Skeletal muscle satellite cell (primary cell): ENCODE data around the gene BST2.
A peak's percentile ranks its signal among the peaks of the same experiment; 100 is the strongest.
"Not testable (repeated sequence)": the region's sequence is repeated elsewhere in the genome, so short reads cannot be mapped to it uniquely, and the experiment has no call there.

Experiments used
- H3K27me3 ChIP-seq: 2 replicates; pipeline ENCODE4 v1.7.0; 2013; ENCODE audit warnings: low read length; ENCODE audit not compliant: control insufficient read depth, insufficient read depth
- H3K36me3 ChIP-seq: 2 replicates; pipeline ENCODE4 v1.7.0; 2013; ENCODE audit warnings: mild to moderate bottlenecking, control low read depth, low read length; ENCODE audit not compliant: insufficient read depth
- H3K4me1 ChIP-seq: 2 replicates; pipeline ENCODE4 v1.7.0; 2013; ENCODE audit warnings: low read length; ENCODE audit not compliant: control insufficient read depth, insufficient read depth
- H3K4me2 ChIP-seq: 2 replicates; pipeline ENCODE4 v1.7.0; 2013; ENCODE audit warnings: mild to moderate bottlenecking, low read length
- H3K4me3 ChIP-seq: 2 replicates; pipeline ENCODE4 v1.7.0; 2013; ENCODE audit warnings: low read length
- H3K9ac ChIP-seq: 2 replicates; pipeline ENCODE4 v1.7.0; 2013; ENCODE audit warnings: mild to moderate bottlenecking, low read depth, low read length, moderate library complexity
- H3K9me3 ChIP-seq: replicated peaks from 2 replicates; pipeline ENCODE4 v1.7.0; 2013; ENCODE audit warnings: mild to moderate bottlenecking, control low read depth, low read length

Gene BST2

DNA sequence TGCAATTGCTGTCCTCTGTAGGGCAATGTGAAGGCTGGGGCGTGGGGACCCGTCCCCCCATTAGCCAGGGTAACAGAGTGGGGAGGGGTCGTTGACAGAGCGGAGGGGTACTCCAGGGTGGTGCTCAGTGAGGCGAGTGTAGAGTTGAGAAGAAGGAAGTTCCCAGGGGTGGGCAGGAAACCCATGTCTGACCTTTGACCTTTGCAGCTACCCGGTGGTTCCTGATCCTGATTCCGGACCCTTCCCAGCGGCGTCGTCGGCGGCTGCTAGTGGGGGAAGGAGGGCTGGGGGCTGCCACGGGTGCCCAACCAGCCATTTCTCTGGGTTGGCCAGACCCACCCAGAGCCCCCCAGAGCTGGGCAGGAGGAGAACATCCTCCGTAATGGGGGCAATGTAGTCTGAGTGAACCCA is 26.2 kb downstream of the BST2 start:
- Histone ChIP-seq H3K36me3 (no peaks in the 10 kb centered on the region), H3K4me3 (no peak overlapping the region), H3K4me2 (no peak overlapping the region), H3K9ac (no peak overlapping the region), H3K9me3 (no peaks in the 10 kb centered on the region), H3K4me1 (peaks cover 8% of the 10 kb centered on the region), H3K27me3 (peaks cover 8% of the 10 kb centered on the region)

DNA sequence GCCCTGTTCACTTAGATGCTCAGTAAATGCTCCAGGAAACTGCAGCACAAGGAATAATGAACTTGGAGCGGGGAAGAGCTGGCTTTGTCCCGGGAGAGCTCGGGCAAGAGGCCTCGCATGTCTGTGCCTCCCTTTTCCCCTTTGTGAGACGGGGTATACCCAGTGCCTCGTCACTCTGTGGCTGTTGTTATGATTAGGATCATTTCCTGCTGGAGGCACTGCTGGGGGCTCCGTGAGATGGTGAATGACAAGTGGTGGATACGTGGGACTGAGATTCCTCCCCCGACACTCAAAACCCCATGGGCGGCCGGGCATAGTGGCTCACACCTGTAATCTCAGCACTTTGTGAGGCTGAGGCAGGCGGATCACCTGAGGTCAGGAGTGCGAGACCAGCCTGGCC is 27.2 kb downstream of the BST2 start:
- Histone ChIP-seq H3K4me2 (no peak overlapping the region), H3K9ac (no peak overlapping the region), H3K27me3 (peaks cover 14% of the 10 kb centered on the region), H3K4me1 (peaks cover 8% of the 10 kb centered on the region), H3K4me3 (no peak overlapping the region), H3K9me3 (no peaks in the 10 kb centered on the region), H3K36me3 (no peaks in the 10 kb centered on the region)

DNA sequence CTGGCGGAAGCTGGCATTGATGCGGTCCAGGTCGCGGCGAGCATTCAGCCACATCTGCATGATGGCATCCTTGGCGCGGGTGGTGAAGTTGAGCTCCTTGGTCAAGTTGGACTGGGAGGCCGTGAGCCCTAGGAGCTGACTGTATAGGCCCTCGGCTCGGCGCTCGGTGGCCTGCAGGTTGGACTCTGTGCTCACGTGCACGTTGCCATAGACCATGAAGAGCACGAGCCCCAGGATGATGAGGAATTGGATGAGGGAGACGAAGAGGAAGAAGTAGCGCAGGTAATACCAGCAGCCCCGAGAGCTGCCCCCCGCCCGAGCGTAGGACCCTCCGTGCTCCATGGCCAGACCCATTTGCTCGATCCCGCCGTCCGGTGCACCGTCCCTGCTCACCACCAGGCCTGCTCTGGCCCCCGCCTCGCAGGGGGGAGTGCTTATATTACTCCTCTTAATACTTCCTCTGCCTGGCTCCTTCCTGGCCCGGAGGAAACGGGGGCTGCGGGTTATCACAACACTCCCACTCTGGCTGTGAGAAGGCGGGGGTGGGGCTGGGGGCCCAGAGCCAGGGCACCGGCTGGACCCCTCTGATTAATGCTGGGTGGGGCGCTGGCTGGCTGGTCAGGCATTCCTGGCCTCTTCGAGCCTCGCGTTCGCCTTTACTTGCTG is 28.4 kb downstream of the BST2 start, which contains the start of gene PLVAP:
Gene PLVAP, minus strand, starts transcription at position 408 of the 666 bp plus-strand sequence. Its CDS starts 54 bp downstream, at position 354.
- no peaks in the 10 kb centered on the region for H3K9me3 ChIP-seq
- H3K4me2 ChIP-seq: no peak within 1 kb of the TSS
- H3K4me1 ChIP-seq: no peaks in the 10 kb centered on the region
- H3K27me3 ChIP-seq: peaks cover 14% of the 10 kb centered on the region
- no peak within 1 kb of the TSS for H3K4me3 ChIP-seq
- H3K36me3 ChIP-seq: no peaks in the 10 kb centered on the region
- H3K9ac ChIP-seq: no peak within 1 kb of the TSS

DNA sequence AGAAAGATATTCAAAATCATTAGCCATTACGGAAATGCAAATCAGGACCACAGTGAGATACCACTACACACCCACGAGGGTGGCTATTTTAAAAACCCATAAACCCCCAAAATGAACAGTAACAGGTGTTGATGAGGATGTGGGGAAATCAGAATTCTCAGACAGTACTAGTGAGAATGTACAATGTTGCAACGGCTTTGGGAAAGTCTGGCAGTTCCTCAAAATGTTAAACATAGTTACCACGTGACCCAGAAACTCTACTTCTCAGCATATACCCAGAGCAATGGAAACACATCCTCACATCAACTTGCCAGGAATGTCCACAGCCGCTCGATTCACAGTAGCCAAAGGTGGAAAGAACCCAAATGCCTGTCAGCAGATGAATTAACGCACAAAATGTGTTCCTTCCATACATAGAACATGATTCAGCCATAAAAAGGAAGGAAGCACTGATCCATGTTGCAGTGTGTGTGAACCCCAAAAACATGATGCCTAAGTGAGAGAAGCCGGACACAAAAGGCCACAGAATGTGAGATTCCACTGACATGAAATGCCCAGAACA is 35.3 kb downstream of the BST2 start:
- H3K27me3 ChIP-seq: peaks cover 6% of the 10 kb centered on the region
- H3K4me2 ChIP-seq: no peak overlapping the region
- H3K4me1 ChIP-seq: peaks cover 4% of the 10 kb centered on the region
- no peaks in the 10 kb centered on the region for H3K9me3 ChIP-seq
- no peak overlapping the region for H3K4me3 ChIP-seq
- H3K36me3 ChIP-seq: no peaks in the 10 kb centered on the region
- no peak overlapping the region for H3K9ac ChIP-seq

DNA sequence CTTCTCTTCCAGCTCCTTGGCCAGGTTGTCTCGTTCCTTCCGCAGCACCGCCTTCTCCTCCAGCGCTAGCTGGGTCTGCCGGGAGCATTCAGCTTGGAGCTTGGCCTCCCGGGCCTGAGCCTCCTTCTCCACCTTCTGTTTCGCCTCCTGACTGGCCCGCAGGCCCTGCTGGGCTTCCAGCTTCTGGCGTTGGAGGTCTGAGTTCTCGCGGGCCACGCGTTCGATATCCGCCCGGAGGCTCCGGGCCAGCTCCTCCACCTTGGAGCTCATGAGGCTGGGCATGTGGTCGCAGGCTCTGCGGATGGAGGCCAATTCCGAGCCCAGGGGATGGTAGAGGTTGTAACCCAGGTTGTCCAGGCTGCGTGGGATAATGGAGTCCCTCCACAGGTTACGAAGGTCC is 40.1 kb downstream of the BST2 start:
- Histone ChIP-seq H3K36me3 (no peaks in the 10 kb centered on the region), H3K4me2 (no peak overlapping the region), H3K9me3 (no peaks in the 10 kb centered on the region), H3K27me3 (peaks cover 8% of the 10 kb centered on the region), H3K9ac (no peak overlapping the region), H3K4me1 (peaks cover 3% of the 10 kb centered on the region), H3K4me3 (no peak overlapping the region)

DNA sequence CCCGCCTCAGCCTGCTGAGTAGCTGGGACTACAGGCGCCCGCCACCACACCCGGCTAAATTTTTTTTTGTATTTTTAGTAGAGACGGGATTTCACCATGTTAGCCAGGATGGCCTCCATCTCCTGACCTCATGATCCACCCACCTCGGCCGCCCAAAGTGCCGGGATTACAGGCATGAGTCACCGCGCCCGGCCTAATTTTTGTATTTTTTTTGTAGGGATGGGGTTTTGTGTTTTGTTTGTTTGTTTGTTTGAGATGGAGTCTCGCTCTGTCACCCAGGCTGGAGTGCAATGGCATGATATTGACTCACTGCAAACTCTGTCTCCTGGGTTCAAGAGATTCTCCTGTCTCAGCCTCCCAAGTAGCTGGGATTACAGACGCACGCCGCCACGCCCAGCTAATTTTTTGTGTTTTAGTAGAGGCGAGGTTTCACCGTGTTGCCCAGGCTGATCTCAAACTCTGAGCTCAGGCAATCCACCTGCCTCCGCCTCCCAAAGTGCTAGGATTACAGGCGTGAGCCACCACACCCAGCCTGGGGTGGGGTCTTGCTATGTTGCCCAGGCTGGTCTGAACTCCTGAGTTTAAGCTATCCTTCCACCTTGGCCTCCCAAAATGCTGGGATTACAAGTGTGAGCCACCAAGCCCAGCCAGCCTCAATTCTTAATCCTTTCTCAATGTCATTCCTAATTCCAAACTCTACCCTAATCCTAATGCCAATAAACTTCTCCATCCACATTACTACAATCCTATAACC is 41.4 kb downstream of the BST2 start:
- H3K4me2 ChIP-seq, H3K4me3 ChIP-seq, H3K9me3 ChIP-seq, H3K36me3 ChIP-seq, H3K4me1 ChIP-seq, H3K9ac ChIP-seq, H3K27me3 ChIP-seq: not testable (repeated sequence)

DNA sequence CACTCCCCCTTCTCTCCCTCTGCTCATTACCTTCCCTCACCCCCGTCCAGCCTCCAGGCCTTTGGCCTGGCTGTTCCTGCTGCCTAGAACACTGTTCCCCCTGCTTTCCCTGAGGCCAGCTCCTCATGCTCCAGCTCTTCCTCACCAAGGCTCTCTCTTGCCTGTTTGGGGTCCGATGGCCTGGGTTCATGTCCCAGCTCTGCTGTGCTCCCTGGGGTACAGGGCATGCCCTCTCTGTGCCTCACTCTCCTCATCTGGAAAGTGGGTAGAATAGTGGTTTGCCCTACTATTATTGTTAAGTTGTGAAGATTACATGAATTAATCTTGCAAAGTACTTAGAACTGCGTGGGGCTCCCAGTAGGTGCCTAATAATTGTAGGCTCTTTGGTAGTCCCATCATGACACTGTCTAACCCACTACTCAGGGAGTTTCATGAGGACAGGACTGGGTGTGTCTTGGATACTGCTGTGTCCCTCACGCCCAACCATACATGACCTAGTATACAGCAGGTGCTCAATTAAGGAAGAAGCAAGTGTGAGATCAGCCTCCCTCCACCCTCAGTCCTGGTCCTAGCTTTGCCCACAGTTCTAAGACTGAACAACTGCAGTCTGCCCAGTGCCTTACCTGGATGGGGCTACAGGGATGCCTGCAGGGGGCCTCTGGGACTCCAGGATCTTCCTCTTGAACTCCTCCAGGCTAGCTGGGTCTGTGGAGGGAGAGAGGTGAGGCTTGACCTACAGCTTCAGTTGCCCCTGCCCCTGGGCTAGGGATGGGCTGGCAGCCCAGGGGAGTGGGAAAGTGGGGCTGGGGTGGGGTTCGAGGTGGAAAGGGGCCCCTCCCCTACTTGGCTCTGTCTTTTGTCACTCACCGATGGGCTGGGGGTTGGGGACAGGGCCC is 45.3 kb downstream of the BST2 start:
- Histone ChIP-seq H3K36me3 (no peaks in the 10 kb centered on the region), H3K4me3 (no peak overlapping the region), H3K9me3 (no peaks in the 10 kb centered on the region), H3K27me3 (peaks cover 8% of the 10 kb centered on the region), H3K4me2 (no peak overlapping the region), H3K4me1 (peaks cover 7% of the 10 kb centered on the region), H3K9ac (no peak overlapping the region)

DNA sequence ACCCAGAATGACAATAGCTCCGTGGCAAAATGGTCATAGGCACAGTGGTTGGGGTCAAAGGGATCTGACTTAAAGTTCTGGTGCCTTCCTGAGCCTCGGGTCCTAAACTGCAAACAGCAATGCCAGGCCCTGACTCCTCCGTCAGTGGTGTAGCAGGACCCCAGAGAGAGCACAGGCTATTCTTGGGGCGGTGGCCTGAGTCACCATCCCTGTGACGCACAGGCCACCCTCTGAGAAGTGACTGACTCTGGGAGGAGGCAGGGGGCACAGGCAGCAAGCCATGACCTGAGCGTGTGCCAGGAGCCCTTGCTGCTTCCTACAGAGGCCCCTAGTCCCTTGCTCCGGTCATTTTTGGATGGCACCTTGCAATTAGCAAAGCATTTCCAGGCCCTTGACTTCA is 47.0 kb downstream of the BST2 start:
- H3K36me3 ChIP-seq: no peaks in the 10 kb centered on the region
- peaks cover 7% of the 10 kb centered on the region for H3K4me1 ChIP-seq
- peak overlapping the region; percentile 22 for H3K4me2 ChIP-seq
- H3K9ac ChIP-seq: no peak overlapping the region
- H3K27me3 ChIP-seq: peaks cover 12% of the 10 kb centered on the region
- no peak overlapping the region for H3K4me3 ChIP-seq
- H3K9me3 ChIP-seq: no peaks in the 10 kb centered on the region

DNA sequence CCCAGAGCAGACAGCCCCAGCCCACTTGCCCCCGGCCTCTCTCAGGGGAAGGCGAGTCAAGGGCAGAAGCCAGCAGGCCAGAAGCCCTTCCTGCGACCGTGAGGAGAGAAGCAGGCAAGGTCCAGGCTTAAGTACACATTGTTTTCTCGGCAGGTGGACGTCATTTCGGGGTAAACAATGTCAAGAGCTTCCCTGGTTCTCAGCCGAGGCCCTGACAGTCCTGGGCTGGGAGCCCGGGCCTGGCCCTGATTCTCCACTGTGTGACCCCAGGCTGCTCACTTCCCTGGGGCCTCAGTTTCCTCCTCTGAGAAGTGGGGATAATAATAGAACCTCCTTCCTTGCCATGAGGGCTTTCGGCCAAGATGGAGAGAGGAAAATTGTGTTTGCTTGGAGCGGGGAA is 47.7 kb downstream of the BST2 start:
- no peak overlapping the region for H3K4me2 ChIP-seq
- H3K4me1 ChIP-seq: peaks cover 7% of the 10 kb centered on the region
- H3K4me3 ChIP-seq: no peak overlapping the region
- no peaks in the 10 kb centered on the region for H3K9me3 ChIP-seq
- H3K36me3 ChIP-seq: no peaks in the 10 kb centered on the region
- H3K9ac ChIP-seq: no peak overlapping the region
- H3K27me3 ChIP-seq: peaks cover 15% of the 10 kb centered on the region

DNA sequence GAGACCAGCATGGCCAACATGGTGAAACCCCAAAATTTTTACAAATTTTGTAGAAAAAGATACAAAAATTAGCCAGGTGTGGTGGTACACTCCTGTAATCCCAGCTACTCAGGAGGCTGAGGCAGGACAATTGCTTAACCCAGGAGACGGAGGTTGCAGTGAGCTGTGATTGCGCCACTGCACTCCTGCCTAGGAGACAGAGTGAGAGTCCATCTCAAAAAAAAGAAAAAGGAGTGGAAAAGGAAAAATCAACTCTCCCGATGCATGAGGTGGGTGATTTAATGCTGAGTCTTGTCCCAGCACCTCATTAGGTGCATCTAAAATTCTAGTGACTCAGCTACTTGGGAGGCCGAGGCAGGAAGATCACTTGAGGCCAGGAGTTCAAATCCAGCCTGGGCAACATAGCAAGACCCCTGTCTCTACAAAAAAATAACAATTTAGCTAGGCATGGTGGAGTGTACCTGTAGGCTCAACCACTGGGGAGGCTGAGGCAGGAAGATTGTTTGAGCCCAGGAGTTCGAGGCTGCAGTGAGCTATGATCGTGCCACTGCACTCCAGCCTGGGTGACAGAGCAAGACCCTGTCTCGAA is 48.3 kb downstream of the BST2 start:
- H3K9ac ChIP-seq: no peak overlapping the region
- H3K4me1 ChIP-seq: peaks cover 7% of the 10 kb centered on the region
- no peaks in the 10 kb centered on the region for H3K36me3 ChIP-seq
- H3K4me2 ChIP-seq: no peak overlapping the region
- no peaks in the 10 kb centered on the region for H3K9me3 ChIP-seq
- peaks cover 9% of the 10 kb centered on the region for H3K27me3 ChIP-seq
- H3K4me3 ChIP-seq: no peak overlapping the region

DNA sequence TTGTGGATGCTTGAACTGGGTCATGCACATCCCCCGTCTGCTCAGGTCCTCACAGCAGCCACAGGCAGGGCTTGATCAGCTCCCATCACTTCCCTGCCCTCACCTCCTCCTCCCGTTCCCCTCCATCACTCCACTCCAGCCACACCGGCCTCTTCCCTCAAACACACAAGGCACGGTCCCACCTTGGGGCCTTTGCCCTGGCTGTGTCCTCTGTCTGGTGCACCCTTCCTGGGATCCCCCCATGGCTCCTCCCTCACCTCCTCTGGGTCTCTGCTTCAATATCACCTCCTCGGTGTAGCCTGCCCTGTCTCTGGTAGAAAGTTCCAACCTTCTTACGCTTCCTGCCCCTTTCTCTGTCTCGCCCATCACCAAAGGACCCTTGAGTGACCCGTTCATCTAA is 52.0 kb downstream of the BST2 start:
- H3K9me3 ChIP-seq: no peaks in the 10 kb centered on the region
- no peak overlapping the region for H3K9ac ChIP-seq
- peaks cover 20% of the 10 kb centered on the region for H3K27me3 ChIP-seq
- H3K4me2 ChIP-seq: no peak overlapping the region
- H3K4me1 ChIP-seq: peaks cover 9% of the 10 kb centered on the region
- H3K4me3 ChIP-seq: no peak overlapping the region
- H3K36me3 ChIP-seq: no peaks in the 10 kb centered on the region
